GM21528 (cell line): Measurements from ENCODE around the gene ANKS3.

Source experiments
- ATAC-seq: cut with Tn5 transposase; IDR thresholded peaks from one replicate; pipeline ENCODE4 v1.9.1; 2021; ENCODE audit warnings: mild to moderate bottlenecking, moderate library complexity; ENCODE audit not compliant: unreplicated experiment, low FRiP score

Gene ANKS3

GRCh38 chr16:4698321-4699045, 35.6 kb downstream of the ANKS3 start:
- no peak for ATAC-seq

DNA sequence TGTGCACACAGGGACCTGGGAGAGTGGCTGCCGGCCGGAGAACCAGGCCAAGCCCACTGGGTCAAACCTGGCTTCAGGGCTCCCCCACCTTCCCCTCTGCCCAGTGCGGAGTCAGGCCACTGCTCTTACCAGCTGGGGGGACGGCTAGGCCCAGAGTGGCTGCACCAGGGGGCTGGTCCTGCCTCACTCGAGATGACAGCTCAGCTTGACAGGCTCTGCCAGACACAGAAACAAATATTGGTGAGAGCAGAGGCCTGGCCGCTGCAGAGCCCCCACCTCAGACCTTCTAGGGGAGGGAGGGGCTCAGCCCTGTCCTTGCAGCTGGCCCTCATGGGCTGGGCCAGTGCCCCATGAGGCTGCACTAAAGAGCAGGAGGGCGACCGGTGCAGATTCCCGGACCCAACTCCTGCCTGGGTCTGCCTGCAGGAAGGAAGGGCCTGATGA, 36.2 kb downstream of the ANKS3 start:
- ATAC-seq: no peak

DNA sequence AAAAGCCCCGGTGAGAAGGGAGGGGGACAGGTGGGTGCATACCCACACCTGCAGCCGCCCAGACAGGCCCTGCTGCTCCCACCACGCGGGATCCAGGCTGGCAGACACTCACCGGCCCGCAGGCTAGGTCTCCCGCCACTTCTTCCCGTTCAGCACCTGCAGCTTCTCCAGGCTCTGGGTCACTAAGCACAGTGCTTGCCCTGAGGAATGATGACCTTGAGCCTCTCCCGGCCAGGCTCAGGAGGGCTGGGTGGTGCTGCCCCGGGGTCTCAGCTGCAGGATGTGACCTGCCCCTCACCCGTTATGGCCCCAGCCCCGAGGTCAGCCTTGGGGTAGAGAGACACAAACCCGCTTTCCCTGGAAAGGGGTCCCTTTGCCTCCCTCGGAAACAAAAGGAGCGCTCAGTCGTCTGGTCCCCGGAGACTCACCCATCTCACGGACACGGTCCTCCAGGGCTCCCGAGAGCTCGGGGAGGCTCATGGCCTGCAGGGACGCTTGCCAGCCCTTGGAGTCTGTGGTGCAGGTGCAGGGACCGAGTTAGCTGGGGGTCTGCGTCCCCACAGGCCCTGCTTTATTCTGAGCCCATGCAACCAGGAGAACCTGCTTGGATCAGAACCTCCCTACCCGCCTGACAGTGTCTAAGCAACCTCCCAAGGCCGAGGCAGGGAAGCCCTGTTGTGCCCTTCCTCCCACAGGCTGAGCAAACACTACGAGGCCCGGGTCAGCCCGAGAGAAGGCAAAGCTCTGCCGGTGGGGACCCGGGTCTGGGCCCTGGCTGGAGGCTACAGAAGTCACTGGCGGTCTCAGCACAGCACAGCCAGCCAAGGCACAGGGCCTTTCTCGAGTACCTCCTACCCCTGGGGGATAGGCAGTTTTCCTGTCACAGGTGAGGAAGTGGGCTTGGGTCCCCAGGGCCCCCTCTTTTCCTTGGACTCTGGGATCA, 36.9 kb downstream of the ANKS3 start:
- no peak for ATAC-seq

- no peak for ATAC-seq
Measured at GRCh38 chr16:4696172-4696904, 37.7 kb downstream of the ANKS3 start.

- ATAC-seq: no peak
Measured at GRCh38 chr16:4695473-4696171, 38.4 kb downstream of the ANKS3 start.

DNA sequence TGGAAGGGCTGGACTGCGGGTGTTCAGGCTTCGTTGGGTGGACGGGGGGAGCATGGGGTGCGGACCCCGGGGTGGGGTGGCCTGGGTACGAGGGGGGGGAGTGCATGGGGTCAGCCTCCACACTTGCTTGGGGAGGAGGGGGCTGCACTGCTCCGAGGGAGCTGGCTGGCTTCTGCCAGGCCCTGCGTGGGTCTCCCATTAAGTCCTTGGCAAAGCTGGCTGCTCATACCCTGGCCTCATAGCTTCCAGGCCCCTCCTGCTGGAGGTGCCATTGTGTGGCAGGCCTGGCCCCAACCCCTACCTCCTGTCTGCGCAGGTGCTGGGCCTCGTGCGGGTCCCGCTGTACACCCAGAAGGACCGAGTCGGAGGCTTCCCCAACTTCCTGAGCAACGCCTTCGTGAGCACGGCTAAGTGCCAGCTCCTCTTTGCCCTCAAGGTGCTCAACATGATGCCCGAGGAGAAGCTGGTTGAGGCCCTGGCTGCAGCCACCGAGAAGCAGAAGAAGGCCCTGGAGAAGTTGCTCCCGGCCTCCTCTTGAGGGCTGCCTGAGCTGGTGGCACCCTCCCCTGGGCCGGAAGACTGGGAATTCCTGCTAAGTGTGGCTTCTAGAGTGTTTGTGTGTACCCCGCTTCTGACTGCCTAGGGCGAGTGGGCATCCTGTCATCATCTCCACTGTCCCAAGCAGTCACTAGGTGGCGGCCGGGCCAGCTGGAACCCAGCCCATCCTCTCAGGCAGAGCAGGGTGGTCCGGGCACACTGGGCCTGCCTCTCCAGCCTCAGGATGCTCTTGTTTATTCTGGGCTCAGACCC, 39.2 kb downstream of the ANKS3 start:
- ATAC-seq: no peak

- ATAC-seq: peak; percentile 6
Measured at GRCh38 chr16:4693956-4694641, 40.0 kb downstream of the ANKS3 start.

DNA sequence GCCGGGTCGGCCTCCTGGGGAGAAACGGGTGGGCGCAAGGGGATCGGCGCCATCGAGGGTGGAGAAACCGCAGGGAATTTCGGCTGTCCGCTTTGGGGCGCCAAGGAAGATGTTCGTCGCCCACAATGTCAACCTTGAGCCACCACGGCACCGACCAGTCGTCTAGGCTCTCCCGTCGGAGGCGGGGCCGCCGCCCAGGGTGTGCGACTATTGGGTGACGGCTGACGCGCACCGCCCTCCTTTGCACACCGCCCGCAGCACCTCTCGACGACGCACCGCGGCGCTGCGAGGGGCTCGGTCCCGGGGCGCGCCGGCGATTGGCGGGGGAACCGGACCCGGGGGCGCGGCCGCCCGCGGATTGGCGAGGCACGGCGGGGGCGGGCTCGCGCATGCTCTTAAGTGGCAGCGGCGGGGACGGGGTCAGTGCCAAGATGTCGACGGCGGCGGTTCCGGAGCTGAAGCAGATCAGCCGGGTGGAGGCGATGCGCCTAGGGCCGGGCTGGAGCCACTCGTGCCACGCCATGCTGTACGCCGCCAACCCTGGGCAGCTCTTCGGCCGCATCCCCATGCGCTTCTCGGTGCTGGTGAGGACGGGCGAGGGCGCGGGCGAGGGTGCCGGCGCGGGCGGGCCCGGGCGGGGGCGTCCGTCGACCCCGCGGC, 40.6 kb downstream of the ANKS3 start, which contains the start of gene NUDT16L1:
Gene NUDT16L1, plus strand, starts transcription at position 267 of the 660 bp plus-strand sequence. Its CDS starts 165 bp downstream, at position 432.
- ATAC-seq: peak; percentile 87

- peak; percentile 3 for ATAC-seq
Measured at GRCh38 chr16:4692460-4693295, 41.4 kb downstream of the ANKS3 start.

- no peak for ATAC-seq
Measured at GRCh38 chr16:4691666-4692412, 42.2 kb downstream of the ANKS3 start.

DNA sequence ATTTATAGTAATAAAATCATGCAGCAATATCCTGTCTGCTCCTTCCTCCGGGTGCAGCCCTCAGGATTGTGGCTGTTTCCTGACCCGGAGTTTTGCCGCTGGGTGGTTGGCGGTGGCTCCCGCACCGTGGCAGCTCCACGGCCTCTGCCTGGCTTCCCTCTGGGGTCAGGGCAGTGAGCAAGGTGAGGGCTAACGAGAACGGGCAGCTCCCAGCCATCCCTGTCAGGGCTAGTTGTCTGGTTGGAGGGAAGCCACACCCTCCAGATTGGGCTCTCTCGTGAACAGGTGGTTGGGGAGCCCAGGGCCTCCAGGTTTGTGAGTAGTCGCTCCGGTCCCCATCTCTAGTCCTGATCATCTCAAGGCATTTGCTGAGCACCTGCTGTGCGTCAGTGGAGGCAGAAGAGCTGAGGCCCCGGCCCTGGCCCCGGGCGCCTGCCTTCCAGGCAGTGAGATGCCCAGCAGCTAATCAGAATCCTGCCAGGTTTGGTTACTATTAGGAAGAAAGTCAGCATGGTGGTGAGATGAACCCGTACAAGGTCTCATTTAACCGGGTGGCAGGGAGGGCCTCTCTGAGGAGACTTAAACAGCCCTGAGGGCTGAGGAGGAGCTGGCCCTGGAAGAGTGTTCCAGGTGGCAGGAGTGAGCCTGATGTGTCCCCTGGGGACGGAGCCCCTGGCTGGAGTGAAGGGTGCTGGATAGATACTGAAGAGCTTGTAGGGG, 43.0 kb downstream of the ANKS3 start:
- ATAC-seq: no peak

- no peak for ATAC-seq
Measured at GRCh38 chr16:4689864-4690704, 44.0 kb downstream of the ANKS3 start.

- no peak for ATAC-seq
Measured at GRCh38 chr16:4689091-4689671, 44.9 kb downstream of the ANKS3 start.

GRCh38 chr16:4688674-4689045, 45.4 kb downstream of the ANKS3 start:
- no peak for ATAC-seq
